HepG2 (cell line): ENCODE measurements around the gene KCTD6. TPM values are rescaled to one million over a fixed set of nuclear protein-coding genes. Genes with fewer than 3 reads are reported as not detected.

Experiments used
- HDAC2 ChIP-seq: sonication (generic); formaldehyde crosslinking; IDR thresholded peaks from 2 replicates; pipeline ENCODE4 v1.4.0; 2020; ENCODE audit warnings: missing genetic modification reagents
- PHF21A ChIP-seq: sonication (generic); formaldehyde crosslinking; IDR thresholded peaks from 2 replicates; pipeline ENCODE4 v1.5.0; 2020; ENCODE audit warnings: mild to moderate bottlenecking, missing genetic modification reagents
- RBM22 ChIP-seq: fragments of 200-400 bp; formaldehyde crosslinking; optimal IDR thresholded peaks from 2 replicates; pipeline ENCODE3; 2017; ENCODE audit warnings: mild to moderate bottlenecking, low read length, moderate library complexity
- SKI ChIP-seq: fragments of 450-650 bp; IDR thresholded peaks from one replicate; pipeline ENCODE4 v1.6.1; 2018; ENCODE audit warnings: mild to moderate bottlenecking; ENCODE audit not compliant: partially characterized antibody
- TIGD3 ChIP-seq: sonication (generic); formaldehyde crosslinking; IDR thresholded peaks from 2 replicates; pipeline ENCODE4 v1.5.1; 2020; ENCODE audit warnings: mild to moderate bottlenecking, missing genetic modification reagents, borderline replicate concordance
- ZBTB2 ChIP-seq: sonication (generic); formaldehyde crosslinking; IDR thresholded peaks from 2 replicates; pipeline ENCODE4 v1.8.0; 2022; ENCODE audit warnings: low read depth, missing genetic modification reagents
- ZBTB20 ChIP-seq: sonication (generic); formaldehyde crosslinking; IDR thresholded peaks from 2 replicates; pipeline ENCODE4 v1.8.1; 2023; ENCODE audit warnings: missing genetic modification reagents, low read depth, mild to moderate bottlenecking, borderline replicate concordance
- ZNF142 ChIP-seq: sonication (generic); formaldehyde crosslinking; IDR thresholded peaks from 2 replicates; pipeline ENCODE4 v1.4.0; 2020; ENCODE audit warnings: missing genetic modification reagents
- ZNF230 ChIP-seq: sonication (generic); formaldehyde crosslinking; IDR thresholded peaks from 2 replicates; pipeline ENCODE4 v1.4.0; 2020; ENCODE audit warnings: mild to moderate bottlenecking, missing genetic modification reagents
- ZNF274 ChIP-seq: sonication (generic); formaldehyde crosslinking; IDR thresholded peaks from 2 replicates; pipeline ENCODE4 v1.5.1; 2020; ENCODE audit warnings: mild to moderate bottlenecking, missing genetic modification reagents
- ZNF343 ChIP-seq: sonication (generic); formaldehyde crosslinking; IDR thresholded peaks from 2 replicates; pipeline ENCODE4 v1.4.0; 2020; ENCODE audit warnings: mild to moderate bottlenecking, missing genetic modification reagents
- polyA plus RNA-seq, 8 experiments: library from polyadenylated mRNA; depleted of rRNA in 3 of 8; stranded (reverse) in 7 of 8; unstranded in 1 of 8; fragments of >200 nt; fragmentation: Illumina TruSeq in 4 of 8; extraction: Trizol in 4 of 8; gene quantifications; 2 replicates each; pipeline versions ENCODE4 v1.2.1 to v1.2.3, GENCODE V29; 2011 to 2016; ENCODE audit warnings: low read depth in 4 of 8, missing spikeins in 1 of 8, mixed read lengths in 1 of 8; ENCODE audit not compliant: insufficient read depth in 1 of 8
- total RNA-seq, 5 experiments: library from RNA; depleted of rRNA; stranded (reverse); fragments of >200 nt; fragmentation: Illumina TruSeq; extraction: Trizol; gene quantifications; 2 replicates each; pipeline ENCODE4 v1.2.3, GENCODE V29; 2016; ENCODE audit warnings: low read depth in 1 of 5

The KCTD6 gene
- total and polyA plus RNA-seq, 2 of the 13 experiments (the other 11 are each of a cell fraction or from before 2014, with no cell fraction given) = 13.4 to 14.2 TPM

- peak; percentile 62 for TF ChIP-seq RBM22
- peak; percentile 74; the same call in 1 of the 2 replicates for TF ChIP-seq ZNF274 (CRISPR knock-in tag)
- TF ChIP-seq ZBTB2 (CRISPR knock-in tag) = no peak
- TF ChIP-seq PHF21A = 0 out of 2 replicates have a peak, but pooled peaks have one; percentile 21
- no peak for TF ChIP-seq HDAC2
- no peak for TF ChIP-seq SKI
- 0 out of 2 replicates have a peak, but pooled peaks have one; percentile 23 for TF ChIP-seq ZNF230 (CRISPR knock-in tag)
- TF ChIP-seq ZNF142 (CRISPR knock-in tag) = 0 out of 2 replicates have a peak, but pooled peaks have one; percentile 16
- peak; percentile 61; the same call in 1 of the 2 replicates for TF ChIP-seq ZNF343
- peak; percentile 49; the same call in 1 of the 2 replicates for TF ChIP-seq ZBTB20 (CRISPR knock-in tag)
- 0 out of 2 replicates have a peak, but pooled peaks have one; percentile 53 for TF ChIP-seq TIGD3 (CRISPR knock-in tag)
Observed at GRCh38 chr3:58536501-58537411, 44.9 kb downstream of the KCTD6 start, which contains the start of gene ACOX2 (continued).
